GM20000 (cell line): ENCODE data around the gene CRELD2.

Source experiments
- DNase-seq: peaks from one replicate; pipeline ENCODE4 v3.0.0; 2012; ENCODE audit warnings: low spot score
- CTCF ChIP-seq: IDR thresholded peaks from 2 replicates; pipeline ENCODE4 v1.5.1; 2012; ENCODE audit warnings: mild to moderate bottlenecking, control low read depth; ENCODE audit errors: extremely low read depth, missing control alignments

The CRELD2 gene

GRCh38 chr22:49889071-49889470 is 29.4 kb upstream of the CRELD2 start:
- TF ChIP-seq CTCF: no peak
- no peak for DNase-seq

GRCh38 chr22:49892226-49892899 is 26.1 kb upstream of the CRELD2 start:
- no peak for TF ChIP-seq CTCF
- no peak for DNase-seq

- no peak for TF ChIP-seq CTCF
Observed at GRCh38 chr22:49893025-49893424, 25.4 kb upstream of the CRELD2 start.

GRCh38 chr22:49894322-49895054 is 23.9 kb upstream of the CRELD2 start:
- DNase-seq: no peak

More at GRCh38 chr22:49893025-49893424, 25.4 kb upstream of the CRELD2 start:
- no peak for DNase-seq

GRCh38 chr22:49896201-49896600 is 22.2 kb upstream of the CRELD2 start:
- DNase-seq: no peak
- TF ChIP-seq CTCF: no peak

More at GRCh38 chr22:49894322-49895054, 23.9 kb upstream of the CRELD2 start:
- no peak for TF ChIP-seq CTCF

GRCh38 chr22:49897015-49897684 is 21.3 kb upstream of the CRELD2 start:
- no peak for TF ChIP-seq CTCF
- DNase-seq: no peak

GRCh38 chr22:49899530-49899929 is 18.9 kb upstream of the CRELD2 start:
- TF ChIP-seq CTCF: no peak
- DNase-seq: no peak
